Measurements from ENCODE around the gene FAM229B. TPM values are rescaled to one million over a fixed set of nuclear protein-coding genes. Genes with fewer than 3 reads are reported as not detected.
"Not testable (repeated sequence)": the region's sequence is repeated elsewhere in the genome, so short reads cannot be mapped to it uniquely, and the experiment has no call there.

The FAM229B gene
- total and polyA plus RNA-seq, 9 donors = 23.4 to 58.2 (median 30.4) TPM

DNA sequence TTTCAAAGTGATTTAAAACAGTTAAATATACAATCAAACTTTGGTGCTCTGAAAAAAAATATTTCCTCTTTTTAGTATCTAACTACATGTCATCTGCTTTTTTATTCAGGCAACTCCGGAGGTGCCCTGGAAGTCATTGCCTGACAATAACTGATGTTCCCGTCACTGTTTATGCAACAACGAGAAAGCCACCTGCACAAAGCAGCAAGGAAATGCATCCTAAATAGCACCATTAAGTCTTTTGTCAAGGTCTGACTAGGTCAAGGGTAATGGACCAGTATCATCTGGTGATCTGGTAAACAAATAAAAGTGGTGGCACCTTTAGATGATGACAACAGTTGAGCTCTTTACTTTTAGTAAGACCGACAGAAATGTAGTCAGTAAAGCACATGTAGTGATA, 13.2 kb downstream of the FAM229B start:
- H3K27ac ChIP-seq = no peak overlapping the region
- intact Hi-C loops (cut with DNase I) = no loop called here
- WGBS, 3 donors = 81 to 86% (median 84%) methylated on average over 4 of the region's 4 CpGs
- H3K4me1 ChIP-seq (ENCODE audit: insufficient read depth) = no peaks in the 10 kb centered on the region
- H3K9me3 ChIP-seq = no peaks in the 10 kb centered on the region
- H3K27me3 ChIP-seq = no peaks in the 10 kb centered on the region
- DNase-seq = no peak
- no peak overlapping the region for H3K4me3 ChIP-seq
- no peaks in the 10 kb centered on the region for H3K36me3 ChIP-seq
- TF ChIP-seq EP300 (IDR thresholded peaks at IDR 0.05) (no peak), POLR2A (IDR thresholded peaks at IDR 0.05) (no peak)
- TF ChIP-seq, protein P1, sequence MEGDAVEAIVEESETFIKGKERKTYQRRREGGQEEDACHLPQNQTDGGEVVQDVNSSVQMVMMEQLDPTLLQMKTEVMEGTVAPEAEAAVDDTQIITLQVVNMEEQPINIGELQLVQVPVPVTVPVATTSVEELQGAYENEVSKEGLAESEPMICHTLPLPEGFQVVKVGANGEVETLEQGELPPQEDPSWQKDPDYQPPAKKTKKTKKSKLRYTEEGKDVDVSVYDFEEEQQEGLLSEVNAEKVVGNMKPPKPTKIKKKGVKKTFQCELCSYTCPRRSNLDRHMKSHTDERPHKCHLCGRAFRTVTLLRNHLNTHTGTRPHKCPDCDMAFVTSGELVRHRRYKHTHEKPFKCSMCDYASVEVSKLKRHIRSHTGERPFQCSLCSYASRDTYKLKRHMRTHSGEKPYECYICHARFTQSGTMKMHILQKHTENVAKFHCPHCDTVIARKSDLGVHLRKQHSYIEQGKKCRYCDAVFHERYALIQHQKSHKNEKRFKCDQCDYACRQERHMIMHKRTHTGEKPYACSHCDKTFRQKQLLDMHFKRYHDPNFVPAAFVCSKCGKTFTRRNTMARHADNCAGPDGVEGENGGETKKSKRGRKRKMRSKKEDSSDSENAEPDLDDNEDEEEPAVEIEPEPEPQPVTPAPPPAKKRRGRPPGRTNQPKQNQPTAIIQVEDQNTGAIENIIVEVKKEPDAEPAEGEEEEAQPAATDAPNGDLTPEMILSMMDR (IDR thresholded peaks at IDR 0.05) = no peak

DNA sequence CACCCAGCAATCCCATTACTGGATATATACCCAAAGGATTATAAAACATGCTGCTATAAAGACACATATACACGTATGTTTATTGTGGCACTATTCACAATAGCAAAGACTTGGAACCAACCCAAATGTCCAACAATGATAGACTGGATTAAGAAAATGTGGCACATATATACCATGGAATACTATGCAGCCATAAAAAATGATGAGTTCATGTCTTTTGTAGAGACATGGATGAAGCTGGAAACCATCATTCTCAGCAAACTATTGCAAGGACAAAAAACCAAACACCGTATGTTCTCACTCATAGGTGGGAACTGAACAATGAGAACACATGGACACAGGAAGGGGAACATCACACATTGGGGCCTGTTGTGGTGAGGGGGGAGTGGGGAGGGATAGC, 18.6 kb downstream of the FAM229B start:
- H3K36me3 ChIP-seq; H3K27ac ChIP-seq; H3K4me3 ChIP-seq; H3K4me1 ChIP-seq (ENCODE audit: insufficient read depth); DNase-seq; intact Hi-C loops (cut with DNase I); H3K27me3 ChIP-seq; H3K9me3 ChIP-seq: not testable (repeated sequence)
- WGBS, 3 donors = 86 to 100% (median 98%) methylated on average over 2 of the region's 2 CpGs

DNA sequence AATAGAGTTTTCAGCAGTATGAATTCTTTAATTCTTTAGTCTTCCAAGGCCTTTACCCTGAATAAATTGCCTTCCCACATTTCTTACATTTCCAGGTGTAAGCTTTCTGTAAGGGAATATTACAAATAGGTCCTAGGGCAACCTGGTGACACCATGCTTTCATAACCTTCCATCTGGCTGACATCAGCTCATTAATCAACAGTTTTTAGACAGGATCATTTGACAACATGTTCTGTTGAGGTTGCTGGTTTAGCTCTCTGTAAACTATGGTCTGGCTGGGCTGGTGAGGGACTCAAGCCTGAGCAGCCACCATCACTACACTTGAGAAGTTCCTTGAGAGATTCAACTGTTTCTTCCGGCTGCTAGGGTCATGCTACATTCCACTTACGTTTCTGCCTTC, 19.2 kb downstream of the FAM229B start:
- Histone ChIP-seq H3K9me3 (no peaks in the 10 kb centered on the region), H3K27me3 (no peaks in the 10 kb centered on the region), H3K4me3 (no peak overlapping the region), H3K27ac (no peak overlapping the region), H3K4me1 (ENCODE audit: insufficient read depth) (no peaks in the 10 kb centered on the region), H3K36me3 (no peaks in the 10 kb centered on the region)
- TF ChIP-seq EP300 (IDR thresholded peaks at IDR 0.05) = no peak
- TF ChIP-seq POLR2A (IDR thresholded peaks at IDR 0.05) = no peak
- WGBS, 3 donors = 71 to 78% (median 77%) methylated on average over 2 of the region's 2 CpGs
- no peak for DNase-seq
- intact Hi-C loops (cut with DNase I) = no loop called here

DNA sequence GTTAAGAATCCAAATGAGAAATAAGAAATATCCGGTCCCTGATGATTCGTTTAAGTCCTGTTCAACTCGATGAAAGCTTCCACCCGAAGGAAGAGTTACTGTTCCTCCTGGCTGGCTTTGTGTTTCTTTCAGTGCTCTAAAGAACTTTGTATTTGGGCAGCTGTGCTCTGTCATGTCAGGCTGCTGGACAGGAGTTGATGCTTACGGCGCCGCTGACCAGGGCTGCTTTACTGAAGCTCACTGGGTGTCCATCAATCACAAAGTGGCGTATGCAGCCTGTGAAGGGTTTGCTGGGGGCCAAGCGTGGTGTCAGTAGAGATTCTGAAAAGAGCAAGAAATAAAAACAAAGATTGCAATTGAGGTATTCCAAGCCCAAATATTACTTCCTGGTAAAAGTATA, 21.9 kb downstream of the FAM229B start:
- no peaks in the 10 kb centered on the region for H3K9me3 ChIP-seq
- H3K4me3 ChIP-seq = no peak overlapping the region
- 37 to 42% (median 41%) methylated on average over 9 of the region's 9 CpGs for WGBS, 3 donors
- peaks cover 3% of the 10 kb centered on the region for H3K4me1 ChIP-seq (ENCODE audit: insufficient read depth)
- H3K27me3 ChIP-seq = no peaks in the 10 kb centered on the region
- H3K36me3 ChIP-seq = no peaks in the 10 kb centered on the region
- DNase-seq = no peak
- H3K27ac ChIP-seq = no peak overlapping the region
- TF ChIP-seq EP300 (IDR thresholded peaks at IDR 0.05) (no peak), POLR2A (IDR thresholded peaks at IDR 0.05) (no peak)
- TF ChIP-seq, protein P1 (IDR thresholded peaks at IDR 0.05) = no peak
- intact Hi-C loops (cut with DNase I) = no loop called here

DNA sequence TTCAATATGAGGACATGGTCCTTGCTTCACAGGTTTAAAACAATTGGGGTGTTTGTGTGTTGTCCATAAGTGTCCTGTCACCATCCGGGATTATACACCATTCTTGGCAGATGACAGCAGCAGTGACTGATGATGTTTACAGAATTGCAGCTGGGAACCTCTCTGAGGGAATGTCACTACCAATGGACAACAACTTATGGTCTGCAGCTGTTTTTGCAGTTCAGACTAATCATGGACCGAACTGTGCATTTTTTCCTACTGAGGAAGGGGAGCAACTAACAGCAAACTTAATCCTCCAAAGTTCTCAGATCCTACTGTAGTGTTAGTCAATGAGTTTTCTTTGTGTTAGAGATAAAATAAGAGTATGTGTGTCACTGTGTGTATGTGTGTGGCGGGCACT, 26.0 kb downstream of the FAM229B start:
- Histone ChIP-seq H3K4me3 (no peak overlapping the region), H3K36me3 (no peaks in the 10 kb centered on the region), H3K9me3 (no peaks in the 10 kb centered on the region), H3K4me1 (ENCODE audit: insufficient read depth) (peaks cover 3% of the 10 kb centered on the region), H3K27ac (no peak overlapping the region), H3K27me3 (no peaks in the 10 kb centered on the region)
- intact Hi-C loops (cut with DNase I) = no loop called here
- TF ChIP-seq POLR2A (IDR thresholded peaks at IDR 0.05) = no peak
- TF ChIP-seq, protein P1 (IDR thresholded peaks at IDR 0.05) = no peak
- TF ChIP-seq EP300 (IDR thresholded peaks at IDR 0.05) = no peak
- WGBS, 3 donors = 46 to 59% (median 52%) methylated on average over 3 of the region's 3 CpGs
- DNase-seq = no peak

DNA sequence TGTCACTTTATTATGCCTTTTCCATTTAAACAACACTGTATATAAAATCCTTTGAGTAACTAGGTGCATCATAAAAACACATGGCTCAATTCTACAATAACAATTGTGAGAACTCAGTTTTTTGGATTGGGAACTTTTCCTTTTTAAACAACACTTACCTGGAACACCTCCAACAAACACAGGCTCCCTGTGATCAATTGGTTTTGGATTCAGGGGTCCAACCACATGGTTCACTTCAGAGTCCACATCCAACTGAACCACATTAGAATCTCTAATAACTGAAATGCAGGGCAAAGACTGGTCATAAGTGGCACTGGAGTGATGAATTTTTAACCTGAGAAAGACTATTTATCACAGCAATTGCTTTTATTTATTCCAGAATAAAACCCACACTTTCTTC, 26.5 kb downstream of the FAM229B start:
- no peak for DNase-seq
- Histone ChIP-seq H3K9me3 (no peaks in the 10 kb centered on the region), H3K4me1 (ENCODE audit: insufficient read depth) (peaks cover 3% of the 10 kb centered on the region), H3K36me3 (no peaks in the 10 kb centered on the region), H3K27ac (no peak overlapping the region), H3K4me3 (no peak overlapping the region), H3K27me3 (no peaks in the 10 kb centered on the region)
- intact Hi-C loops (cut with DNase I) = no loop called here
- TF ChIP-seq EP300 (IDR thresholded peaks at IDR 0.05) = no peak
- no peak for TF ChIP-seq POLR2A (IDR thresholded peaks at IDR 0.05)
- TF ChIP-seq, protein P1 (IDR thresholded peaks at IDR 0.05) = no peak

All from ovary (tissue), 9 donors.